Measurements from ENCODE around the gene APOBEC2.
"Not testable (repeated sequence)": the region's sequence is repeated elsewhere in the genome, so short reads cannot be mapped to it uniquely, and the experiment has no call there.

APOBEC2 gene

GRCh38 chr6:41053041-41053440, at the start of gene APOBEC2:
Gene APOBEC2 (plus strand): TSS chr6:41053202. CDS start chr6:41053348, 146 bp downstream.
- no peak for DNase-seq

GRCh38 chr6:41006217-41006616, 46.8 kb upstream of the APOBEC2 start:
- DNase-seq = peak; percentile 28 to 43

- not testable (repeated sequence) for DNase-seq
Observed at GRCh38 chr6:41006980-41007379, 46.0 kb upstream of the APOBEC2 start.

- no peak for DNase-seq
Observed at GRCh38 chr6:41008011-41008410, 45.0 kb upstream of the APOBEC2 start.

- DNase-seq = no peak
Observed at GRCh38 chr6:41009669-41010068, 43.3 kb upstream of the APOBEC2 start.

- DNase-seq = no peak
Observed at GRCh38 chr6:41011673-41012072, 41.3 kb upstream of the APOBEC2 start.

- DNase-seq = no peak
Observed at GRCh38 chr6:41013466-41014153, 39.4 kb upstream of the APOBEC2 start.

- DNase-seq = no peak
Observed at GRCh38 chr6:41014780-41015179, 38.2 kb upstream of the APOBEC2 start.

- not testable (repeated sequence) for DNase-seq
Observed at GRCh38 chr6:41015860-41016259, 37.1 kb upstream of the APOBEC2 start.

GRCh38 chr6:41017663-41018062, 35.3 kb upstream of the APOBEC2 start:
- no peak for DNase-seq

- no peak for DNase-seq
Observed at GRCh38 chr6:41021832-41022231, 31.2 kb upstream of the APOBEC2 start.

- DNase-seq = no peak
Observed at GRCh38 chr6:41022294-41022693, 30.7 kb upstream of the APOBEC2 start.

GRCh38 chr6:41023114-41023513, 29.9 kb upstream of the APOBEC2 start:
- DNase-seq = no peak

GRCh38 chr6:41025966-41026530, 27.0 kb upstream of the APOBEC2 start:
- no peak for DNase-seq

- DNase-seq = no peak
Observed at GRCh38 chr6:41027241-41027640, 25.8 kb upstream of the APOBEC2 start.

GRCh38 chr6:41027799-41028560, 25.0 kb upstream of the APOBEC2 start:
- peak; percentile 46 to 76 for DNase-seq

GRCh38 chr6:41028561-41029412, 24.2 kb upstream of the APOBEC2 start:
- DNase-seq = no peak

- DNase-seq = no peak
Observed at GRCh38 chr6:41032830-41033229, 20.2 kb upstream of the APOBEC2 start.

- DNase-seq = no peak
Observed at GRCh38 chr6:41033776-41034175, 19.2 kb upstream of the APOBEC2 start.

- DNase-seq = no peak
Observed at GRCh38 chr6:41036186-41036585, 16.8 kb upstream of the APOBEC2 start.

- DNase-seq = no peak
Observed at GRCh38 chr6:41036601-41037000, 16.4 kb upstream of the APOBEC2 start.

- DNase-seq = no peak
Observed at GRCh38 chr6:41037107-41037900, 15.7 kb upstream of the APOBEC2 start.

Data from stimulated activated CD4-positive, alpha-beta T cell treated with anti-CD3 and anti-CD28 coated beads, Interleukin-4, amount 100 ng/mL, for 4 hours (primary cell).